ENCODE measurements around the gene FBXO10.

GRCh38 chr9:37539634-37540033, 36.5 kb downstream of the FBXO10 start:
- TF ChIP-seq CTCF (conservative IDR thresholded peaks at IDR 0.05 in 1 of 2, IDR thresholded peaks at IDR 0.05 in 1 of 2; ENCODE audit: low read depth in 1 of 2, low read length in 2 of 2) (no peak), EZH2 (IDR thresholded peaks at IDR 0.05; ENCODE audit: low read length, missing control alignments) (no peak)

Data from fibroblast of lung (primary cell).